ENCODE results near the gene ZC3H7B. TPM values are rescaled to one million over a fixed set of nuclear protein-coding genes. Genes with fewer than 3 reads are reported as not detected.

The ZC3H7B gene
- total and polyA plus RNA-seq, 7 donors: 12.0 to 34.1 (median 32.0) TPM

DNA sequence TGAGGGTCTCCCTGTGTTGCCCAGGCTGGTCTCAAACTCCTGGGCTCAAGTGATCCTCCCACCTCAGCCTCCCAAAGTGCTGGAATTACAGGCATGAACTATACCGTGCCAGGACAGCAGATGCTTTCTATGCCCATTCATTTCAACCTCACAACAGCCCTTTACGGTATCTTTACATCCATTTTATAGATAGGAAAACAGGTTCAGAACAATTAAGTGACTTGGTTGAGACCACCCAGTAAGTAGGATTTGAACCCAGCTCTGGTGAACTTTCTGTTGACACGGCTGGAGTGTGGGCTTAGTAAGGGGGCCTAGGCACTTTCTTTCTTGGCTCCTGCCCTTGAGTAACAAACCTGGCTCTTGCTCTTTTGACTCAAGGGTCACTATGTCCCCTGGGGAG, 106.1 kb downstream of the ZC3H7B start:
- WGBS, 3 donors: 76 to 84% (median 83%) methylated on average over 3 of the region's 3 CpGs
- Histone ChIP-seq H3K9me3 (no peaks in the 10 kb centered on the region), H3K4me3 (no peak overlapping the region), H3K27me3 (ENCODE audit: insufficient read depth in 3 of 3, low read length in 2 of 3) (no peaks in the 10 kb centered on the region), H3K4me1 (peaks cover 38% of the 10 kb centered on the region), H3K36me3 (ENCODE audit: insufficient read depth in 1 of 2, low read depth in 1 of 2) (no peaks in the 10 kb centered on the region), H3K27ac (no peak overlapping the region)
- intact Hi-C loops (cut with DNase I): no loop called here
- ATAC-seq: no peak
- TF ChIP-seq, protein P1, sequence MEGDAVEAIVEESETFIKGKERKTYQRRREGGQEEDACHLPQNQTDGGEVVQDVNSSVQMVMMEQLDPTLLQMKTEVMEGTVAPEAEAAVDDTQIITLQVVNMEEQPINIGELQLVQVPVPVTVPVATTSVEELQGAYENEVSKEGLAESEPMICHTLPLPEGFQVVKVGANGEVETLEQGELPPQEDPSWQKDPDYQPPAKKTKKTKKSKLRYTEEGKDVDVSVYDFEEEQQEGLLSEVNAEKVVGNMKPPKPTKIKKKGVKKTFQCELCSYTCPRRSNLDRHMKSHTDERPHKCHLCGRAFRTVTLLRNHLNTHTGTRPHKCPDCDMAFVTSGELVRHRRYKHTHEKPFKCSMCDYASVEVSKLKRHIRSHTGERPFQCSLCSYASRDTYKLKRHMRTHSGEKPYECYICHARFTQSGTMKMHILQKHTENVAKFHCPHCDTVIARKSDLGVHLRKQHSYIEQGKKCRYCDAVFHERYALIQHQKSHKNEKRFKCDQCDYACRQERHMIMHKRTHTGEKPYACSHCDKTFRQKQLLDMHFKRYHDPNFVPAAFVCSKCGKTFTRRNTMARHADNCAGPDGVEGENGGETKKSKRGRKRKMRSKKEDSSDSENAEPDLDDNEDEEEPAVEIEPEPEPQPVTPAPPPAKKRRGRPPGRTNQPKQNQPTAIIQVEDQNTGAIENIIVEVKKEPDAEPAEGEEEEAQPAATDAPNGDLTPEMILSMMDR (IDR thresholded peaks at IDR 0.05): no peak
- no peak for DNase-seq

DNA sequence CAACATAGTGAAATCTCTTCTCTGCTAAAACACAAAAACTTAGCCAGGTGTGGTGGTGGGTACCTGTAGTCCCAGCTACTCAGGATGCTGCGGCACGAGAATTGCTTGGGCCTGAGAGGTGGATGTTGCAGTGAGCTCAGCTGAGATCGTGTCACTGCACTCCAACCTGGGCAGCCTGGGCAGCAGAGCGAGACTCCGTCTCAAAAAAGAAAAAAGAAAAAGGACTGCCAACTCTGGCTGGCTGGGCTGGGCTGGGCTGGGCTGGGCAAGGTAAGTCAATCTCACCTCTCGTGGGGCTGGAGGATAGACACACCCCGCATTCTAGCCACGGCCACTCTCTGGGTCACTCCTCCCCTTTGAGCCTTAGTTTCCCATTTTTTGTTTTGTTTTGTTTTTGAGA, 107.3 kb downstream of the ZC3H7B start:
- Histone ChIP-seq H3K9me3 (no peaks in the 10 kb centered on the region), H3K27me3 (ENCODE audit: insufficient read depth in 3 of 3, low read length in 2 of 3) (no peaks in the 10 kb centered on the region), H3K4me3 (no peak overlapping the region), H3K27ac (peak overlapping the region; percentile 97), H3K4me1 (peaks cover 36% of the 10 kb centered on the region), H3K36me3 (ENCODE audit: insufficient read depth in 1 of 2, low read depth in 1 of 2) (no peaks in the 10 kb centered on the region)
- intact Hi-C loops (cut with DNase I): no loop called here
- TF ChIP-seq, protein P1 (IDR thresholded peaks at IDR 0.05): no peak
- WGBS, 3 donors: 52 to 76% (median 55%) methylated on average over 8 of the region's 8 CpGs
- ATAC-seq (no peak), DNase-seq (no peak)

Other genes starting within 250 kb of the ZC3H7B start
- 10 to 100 TPM; 31.0 to 40.7 (median 35.3) TPM for gene EP300, start 208.9 kb upstream of the ZC3H7B start, total RNA-seq
- gene EP300, start 208.9 kb upstream of the ZC3H7B start, polyA plus RNA-seq: 10 to 100 TPM in 1 of 3 donors, 1 to 10 TPM in 2; 6.2 to 20.5 (median 7.0) TPM
- 10 to 100 TPM in 3 of 4 donors, 1 to 10 TPM in 1; 8.7 to 15.8 (median 11.9) TPM for gene L3MBTL2, start 96.2 kb upstream of the ZC3H7B start, total RNA-seq
- gene L3MBTL2, start 96.2 kb upstream of the ZC3H7B start, polyA plus RNA-seq: 10 to 100 TPM in 1 of 3 donors, 1 to 10 TPM in 2; 7.2 to 12.3 (median 9.0) TPM
- 1 to 10 TPM in 2 of 4 donors, under 1 TPM in 2; 0.32 to 2.0 (median 1.2) TPM for gene CHADL, start 60.6 kb upstream of the ZC3H7B start, total RNA-seq
- gene CHADL, start 60.6 kb upstream of the ZC3H7B start, polyA plus RNA-seq: 1 to 10 TPM in 1 of 3 donors, under 1 TPM in 2; 0.42 to 1.9 (median 0.62) TPM
- 10 to 100 TPM; 31.9 to 48.8 (median 40.8) TPM for gene RANGAP1, start 15.3 kb upstream of the ZC3H7B start, total RNA-seq
- 10 to 100 TPM; 26.2 to 51.8 (median 51.3) TPM for gene RANGAP1, start 15.3 kb upstream of the ZC3H7B start, polyA plus RNA-seq
- gene TEF, start 80.4 kb downstream of the ZC3H7B start, total RNA-seq: 10 to 100 TPM; 11.7 to 23.9 (median 16.1) TPM
- gene TEF, start 80.4 kb downstream of the ZC3H7B start, polyA plus RNA-seq: 1 to 10 TPM; 2.0 to 7.8 (median 6.2) TPM
- 100 to 1,000 TPM in 1 of 4 donors, 10 to 100 TPM in 3; 12.3 to 111 (median 50.9) TPM for gene TOB2, start 145.3 kb downstream of the ZC3H7B start, total RNA-seq
- gene TOB2, start 145.3 kb downstream of the ZC3H7B start, polyA plus RNA-seq: 10 to 100 TPM in 2 of 3 donors, 1 to 10 TPM in 1; 9.5 to 26.1 (median 23.4) TPM
- 10 to 100 TPM; 19.9 to 40.0 (median 23.4) TPM for gene PHF5A, start 167.2 kb downstream of the ZC3H7B start, total RNA-seq
- 10 to 100 TPM; 34.3 to 79.2 (median 49.0) TPM for gene PHF5A, start 167.2 kb downstream of the ZC3H7B start, polyA plus RNA-seq
- 100 to 1,000 TPM; 422 to 513 (median 474) TPM for gene ACO2, start 167.6 kb downstream of the ZC3H7B start, total RNA-seq
- gene ACO2, start 167.6 kb downstream of the ZC3H7B start, polyA plus RNA-seq: 100 to 1,000 TPM; 346 to 459 (median 402) TPM
- 10 to 100 TPM; 13.1 to 23.2 (median 18.5) TPM for gene POLR3H, start 242.9 kb downstream of the ZC3H7B start, total RNA-seq
- gene POLR3H, start 242.9 kb downstream of the ZC3H7B start, polyA plus RNA-seq: 10 to 100 TPM; 17.1 to 28.6 (median 17.2) TPM

All from psoas muscle (tissue), 8 donors.